ENCODE data around the gene MEX3D. TPM values are rescaled to one million over a fixed set of nuclear protein-coding genes. Genes with fewer than 3 reads are reported as not detected.

The MEX3D gene
- total and polyA plus RNA-seq, 2 of the 4 experiments (the other 2 are of a cell fraction): 9.1 to 9.6 TPM

GRCh38 chr19:1611353-1611752 lies 43.2 kb upstream of the MEX3D start (continued):
- TF ChIP-seq CEBPB (IDR thresholded peaks at IDR 0.05; ENCODE audit: low read depth, low read length) (no peak), RAD21 (IDR thresholded peaks at IDR 0.05; ENCODE audit: low read length) (no peak)

- ChIA-PET CTCF (no interaction called here), POLR2A (ENCODE audit: unreplicated experiment) (no interaction called here)
- intact Hi-C loops (cut with micrococcal nuclease): no loop called here
Measured at GRCh38 chr19:1610579-1610978, 42.5 kb upstream of the MEX3D start.

More at GRCh38 chr19:1610579-1610978, 42.5 kb upstream of the MEX3D start:
- H2AK5ac ChIP-seq (ENCODE audit: low read depth, low read length): no peak overlapping the region
- no peak overlapping the region for H4K8ac ChIP-seq (ENCODE audit: low read depth in 2 of 2, low read length in 2 of 2)
- H3K4me1 ChIP-seq (ENCODE audit: control insufficient read depth, insufficient read depth, low read length): 0 out of 2 replicates have a peak, but pooled peaks cover 2% of the 10 kb centered on the region
- dilution Hi-C loops (cut with HindIII; ENCODE audit: low sequenced_read_pairs, unreplicated experiment): no loop called here
- ATAC-seq (ENCODE audit: low read depth): no peak
- peaks cover under 1 to 7% of the 10 kb centered on the region in 2 experiments; a peak in 1 of 4 replicates for H3K79me1 ChIP-seq (ENCODE audit: low read depth in 1 of 2, low read length in 2 of 2)
- no peak overlapping the region for H3K4me2 ChIP-seq (ENCODE audit: low read depth, low read length)
- no peaks in the 10 kb centered on the region for H3K9me3 ChIP-seq (ENCODE audit: control insufficient read depth, insufficient read depth, low read length)
- no peak overlapping the region for H3K27ac ChIP-seq (ENCODE audit: insufficient read depth, low read length)
- H2BK15ac ChIP-seq (ENCODE audit: low read depth, low read length): no peak overlapping the region
- BruUV-seq (replicated peaks): no TSS peak
- H3K9ac ChIP-seq (ENCODE audit: low read depth, low read length): no peak overlapping the region
- H3K56ac ChIP-seq (ENCODE audit: extremely low read depth, insufficient read depth, low read length): no peak overlapping the region
- no peak overlapping the region for H3K4me3 ChIP-seq (ENCODE audit: insufficient read depth, low read depth, low read length)
- no peak for TF ChIP-seq FOS (IDR thresholded peaks at IDR 0.05; ENCODE audit: low read depth, low read length)
- no peak for TF ChIP-seq MAZ (IDR thresholded peaks at IDR 0.05; ENCODE audit: borderline replicate concordance, low read depth, low read length)
- TF ChIP-seq MAFK (IDR thresholded peaks at IDR 0.05; ENCODE audit: low read depth, low read length): no peak
- TF ChIP-seq CTCF (conservative IDR thresholded peaks at IDR 0.05; ENCODE audit: low read depth, low read length): no peak
- no peak for TF ChIP-seq RAD21 (IDR thresholded peaks at IDR 0.05; ENCODE audit: low read length)
- TF ChIP-seq NFE2L2 (IDR thresholded peaks at IDR 0.05; ENCODE audit: low read depth, low read length): no peak
- TF ChIP-seq SMC3 (IDR thresholded peaks at IDR 0.05; ENCODE audit: low read depth, low read length): no peak
- TF ChIP-seq BHLHE40 (IDR thresholded peaks at IDR 0.05; ENCODE audit: low read depth, low read length): no peak
- no peak for TF ChIP-seq CEBPB (IDR thresholded peaks at IDR 0.05; ENCODE audit: low read depth, low read length)
- TF ChIP-seq, protein P1, sequence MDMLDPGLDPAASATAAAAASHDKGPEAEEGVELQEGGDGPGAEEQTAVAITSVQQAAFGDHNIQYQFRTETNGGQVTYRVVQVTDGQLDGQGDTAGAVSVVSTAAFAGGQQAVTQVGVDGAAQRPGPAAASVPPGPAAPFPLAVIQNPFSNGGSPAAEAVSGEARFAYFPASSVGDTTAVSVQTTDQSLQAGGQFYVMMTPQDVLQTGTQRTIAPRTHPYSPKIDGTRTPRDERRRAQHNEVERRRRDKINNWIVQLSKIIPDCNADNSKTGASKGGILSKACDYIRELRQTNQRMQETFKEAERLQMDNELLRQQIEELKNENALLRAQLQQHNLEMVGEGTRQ (IDR thresholded peaks at IDR 0.05; ENCODE audit: low read depth, low read length): no peak
- TF ChIP-seq RFX5 (IDR thresholded peaks at IDR 0.05; ENCODE audit: low read depth, low read length): no peak
- H4K91ac ChIP-seq (ENCODE audit: insufficient read depth, low read depth, low read length): no peak overlapping the region
- peaks cover 6% of the 10 kb centered on the region for H4K20me1 ChIP-seq (ENCODE audit: insufficient read depth, low read length)
- peaks cover 50% of the 10 kb centered on the region for H3K36me3 ChIP-seq (ENCODE audit: control insufficient read depth, insufficient read depth, low read length)
- in situ Hi-C loops (cut with MboI; ENCODE audit: low sequenced_read_pairs): no loop called here
- no peak overlapping the region for H3K18ac ChIP-seq (ENCODE audit: low read depth, low read length)
- no peak overlapping the region for H2AFZ ChIP-seq (replicated peaks; ENCODE audit: low read length, poor library complexity)
- no peaks in the 10 kb centered on the region for H3K27me3 ChIP-seq (ENCODE audit: control insufficient read depth, insufficient read depth, low read length)
- H2BK5ac ChIP-seq (ENCODE audit: low read depth, low read length, poor library complexity, severe bottlenecking): no peak overlapping the region
- H3K9me1 ChIP-seq (ENCODE audit: insufficient read depth, low read length): no peaks in the 10 kb centered on the region
- H2AK9ac ChIP-seq (replicated peaks; ENCODE audit: low read depth, low read length, poor library complexity): no peak overlapping the region
- H3K23ac ChIP-seq (ENCODE audit: low read depth, low read length): no peak overlapping the region
- no peak overlapping the region for H2BK120ac ChIP-seq (ENCODE audit: low read depth, low read length)
- H3K14ac ChIP-seq (replicated peaks; ENCODE audit: low read depth, low read length): no peak overlapping the region
- no peak overlapping the region for H2BK20ac ChIP-seq (ENCODE audit: low read depth, low read length)
- H3K4ac ChIP-seq (ENCODE audit: low read depth, low read length): no peak overlapping the region
- no peak for DNase-seq
- WGBS, 2 experiments (ENCODE audit: extremely low coverage in 2 of 2, insufficient read length in 1 of 2): no CpG with 5 or more reads among the region's 11 CpGs
- H4K5ac ChIP-seq (ENCODE audit: low read depth, low read length): no peak overlapping the region

Data from IMR-90 (cell line).